ENCODE data around the gene PSMD1.

The PSMD1 gene

DNA sequence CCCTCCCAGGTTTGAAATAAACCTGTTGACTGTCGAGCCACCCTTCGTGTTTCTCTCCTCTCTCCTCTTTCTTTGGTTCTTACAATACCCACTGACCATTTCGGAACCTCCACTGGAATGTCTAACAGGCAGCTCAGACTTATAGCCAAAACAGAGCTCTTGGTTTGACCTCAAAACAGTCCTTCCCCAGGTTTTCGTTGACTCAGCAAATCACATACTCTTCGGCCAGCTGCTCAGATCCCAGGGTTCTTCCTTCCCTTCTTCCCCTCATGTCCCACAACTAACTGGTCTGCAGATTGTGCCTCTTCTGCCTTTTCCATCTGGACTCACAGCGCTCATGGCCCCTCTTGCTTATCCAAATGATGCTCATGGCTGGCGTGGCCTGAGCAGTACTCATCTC, 146.4 kb downstream of the PSMD1 start:
- Histone ChIP-seq H3K27me3 (no peaks in the 10 kb centered on the region), H3K27ac (no peak overlapping the region), H3K36me3 (peaks cover 0 to 15% (median under 1%) of the 10 kb centered on the region in 3 donors), H3K4me1 (peaks cover 0 to 27% (median 18%) of the 10 kb centered on the region in 4 donors), H3K4me3 (no peak overlapping the region), H3K9me3 (no peaks in the 10 kb centered on the region)
- intact Hi-C loops (cut with DNase I; ENCODE audit: low total_unique reads) = no loop called here
- TF ChIP-seq, protein P1, sequence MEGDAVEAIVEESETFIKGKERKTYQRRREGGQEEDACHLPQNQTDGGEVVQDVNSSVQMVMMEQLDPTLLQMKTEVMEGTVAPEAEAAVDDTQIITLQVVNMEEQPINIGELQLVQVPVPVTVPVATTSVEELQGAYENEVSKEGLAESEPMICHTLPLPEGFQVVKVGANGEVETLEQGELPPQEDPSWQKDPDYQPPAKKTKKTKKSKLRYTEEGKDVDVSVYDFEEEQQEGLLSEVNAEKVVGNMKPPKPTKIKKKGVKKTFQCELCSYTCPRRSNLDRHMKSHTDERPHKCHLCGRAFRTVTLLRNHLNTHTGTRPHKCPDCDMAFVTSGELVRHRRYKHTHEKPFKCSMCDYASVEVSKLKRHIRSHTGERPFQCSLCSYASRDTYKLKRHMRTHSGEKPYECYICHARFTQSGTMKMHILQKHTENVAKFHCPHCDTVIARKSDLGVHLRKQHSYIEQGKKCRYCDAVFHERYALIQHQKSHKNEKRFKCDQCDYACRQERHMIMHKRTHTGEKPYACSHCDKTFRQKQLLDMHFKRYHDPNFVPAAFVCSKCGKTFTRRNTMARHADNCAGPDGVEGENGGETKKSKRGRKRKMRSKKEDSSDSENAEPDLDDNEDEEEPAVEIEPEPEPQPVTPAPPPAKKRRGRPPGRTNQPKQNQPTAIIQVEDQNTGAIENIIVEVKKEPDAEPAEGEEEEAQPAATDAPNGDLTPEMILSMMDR (IDR thresholded peaks at IDR 0.05) = no peak
- DNase-seq = no peak

DNA sequence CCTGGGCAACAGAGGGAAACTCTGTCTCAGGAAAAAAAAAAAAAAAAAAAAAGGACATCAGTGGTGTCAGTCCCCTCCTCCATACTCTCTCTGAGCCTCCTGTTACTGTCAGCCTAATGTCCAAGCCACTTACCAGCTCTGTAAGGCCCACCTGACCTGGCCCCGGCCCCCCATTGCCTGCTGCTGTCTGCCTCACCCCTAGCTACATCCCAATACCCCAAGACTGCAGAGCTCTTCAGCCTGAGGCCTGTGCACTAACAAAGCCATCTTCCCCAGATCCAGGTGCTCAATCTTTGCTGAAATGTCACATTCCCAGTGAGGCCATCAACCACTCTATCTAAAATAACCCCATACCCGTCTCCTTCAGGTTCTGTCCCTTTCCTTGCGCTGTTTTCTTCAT, 147.5 kb downstream of the PSMD1 start:
- Histone ChIP-seq H3K36me3 (peaks cover 0 to 26% (median 11%) of the 10 kb centered on the region in 3 donors), H3K27me3 (no peaks in the 10 kb centered on the region), H3K27ac (no peak overlapping the region), H3K4me3 (no peak overlapping the region), H3K9me3 (no peaks in the 10 kb centered on the region), H3K4me1 (peaks cover 0 to 23% (median 16%) of the 10 kb centered on the region in 4 donors)
- TF ChIP-seq, protein P1 (IDR thresholded peaks at IDR 0.05) = no peak
- DNase-seq = peak in 1 of 2 donors; percentile 31
- intact Hi-C loops (cut with DNase I; ENCODE audit: low total_unique reads) = no loop called here

DNA sequence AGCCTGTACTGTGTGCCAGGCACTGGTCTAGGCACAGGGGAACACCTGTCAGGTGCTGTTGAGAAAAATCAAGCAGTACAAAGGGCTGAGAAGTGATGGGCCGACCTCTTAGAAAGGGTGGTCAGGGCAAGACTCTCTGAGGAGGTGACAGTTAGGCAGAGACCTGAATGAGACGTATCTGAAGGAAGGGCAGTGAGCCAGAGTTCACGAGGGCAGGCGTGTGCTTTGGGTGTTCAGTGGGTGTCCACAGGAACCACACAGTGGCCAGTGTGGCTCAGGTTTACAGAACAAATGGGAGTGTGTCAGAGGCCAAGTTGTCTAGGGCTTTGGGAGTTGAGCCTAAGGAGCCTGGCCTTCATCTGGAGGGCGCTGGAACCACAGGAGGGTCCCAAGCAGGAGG, 147.9 kb downstream of the PSMD1 start:
- DNase-seq = peak in 1 of 2 donors; percentile 29
- no peak overlapping the region for H3K27ac ChIP-seq
- H3K27me3 ChIP-seq = no peaks in the 10 kb centered on the region

DNA sequence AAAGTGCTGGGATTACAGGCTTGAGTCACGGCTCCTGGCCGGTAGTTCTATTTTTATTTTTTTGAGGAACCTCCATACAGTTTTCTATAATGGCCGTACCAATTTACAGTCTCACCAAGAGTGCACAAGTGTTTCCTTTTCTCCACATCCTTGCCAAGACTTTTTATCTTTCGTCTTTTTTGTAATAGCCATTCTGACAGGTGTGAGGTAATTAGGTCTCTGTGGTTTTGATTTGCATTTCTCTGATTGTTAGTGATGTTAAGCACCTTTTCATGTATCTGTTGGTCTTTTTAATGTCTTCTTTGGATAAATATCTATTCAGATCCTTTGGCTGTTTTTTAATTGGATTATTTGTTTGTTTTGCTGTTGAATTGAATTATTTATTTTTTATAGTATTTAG, 151.1 kb downstream of the PSMD1 start:
- H3K9me3 ChIP-seq = no peaks in the 10 kb centered on the region
- TF ChIP-seq, protein P1 (IDR thresholded peaks at IDR 0.05) = no peak
- H3K4me3 ChIP-seq = no peak overlapping the region
- DNase-seq = no peak
- intact Hi-C loops (cut with DNase I; ENCODE audit: low total_unique reads) = no loop called here
- no peak overlapping the region for H3K27ac ChIP-seq
- H3K36me3 ChIP-seq = peaks cover 0 to 38% (median 12%) of the 10 kb centered on the region in 3 donors
- peaks cover 0 to 19% (median 2%) of the 10 kb centered on the region in 4 donors for H3K4me1 ChIP-seq
- H3K27me3 ChIP-seq = no peaks in the 10 kb centered on the region

More for the DNA sequence above, 147.9 kb downstream of the PSMD1 start:
- Histone ChIP-seq H3K9me3 (no peaks in the 10 kb centered on the region), H3K4me3 (no peak overlapping the region), H3K4me1 (peaks cover 0 to 19% (median 12%) of the 10 kb centered on the region in 4 donors), H3K36me3 (peaks cover 0 to 30% (median 12%) of the 10 kb centered on the region in 3 donors)
- intact Hi-C loops (cut with DNase I; ENCODE audit: low total_unique reads) = no loop called here
- TF ChIP-seq, protein P1 (IDR thresholded peaks at IDR 0.05) = no peak

DNA sequence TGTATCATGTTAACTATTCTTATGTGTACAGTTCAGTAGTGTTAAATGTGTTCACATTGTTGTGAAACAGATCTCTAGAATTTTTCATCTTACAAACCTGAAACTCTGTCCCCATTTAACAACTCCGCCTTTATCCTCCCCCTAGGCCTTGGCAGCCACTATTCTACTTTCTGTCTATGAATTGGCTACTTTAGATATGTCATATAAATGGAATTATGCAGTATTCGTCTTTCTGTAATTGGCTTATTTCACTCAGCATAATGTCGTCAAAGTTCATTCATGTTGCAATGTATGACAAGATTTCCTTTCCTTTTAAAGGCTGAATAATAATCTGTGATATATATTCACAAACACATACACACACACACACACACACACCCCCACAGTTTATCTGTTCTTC, 154.1 kb downstream of the PSMD1 start:
- TF ChIP-seq, protein P1 (IDR thresholded peaks at IDR 0.05) = no peak
- no peak for DNase-seq
- Histone ChIP-seq H3K27ac (peak overlapping the region; percentile 43 to 47), H3K36me3 (peaks cover 9 to 57% (median 26%) of the 10 kb centered on the region in 3 donors), H3K4me3 (no peak overlapping the region), H3K4me1 (peaks cover 0 to 20% (median 2%) of the 10 kb centered on the region in 4 donors), H3K9me3 (no peaks in the 10 kb centered on the region), H3K27me3 (no peaks in the 10 kb centered on the region)
- intact Hi-C loops (cut with DNase I; ENCODE audit: low total_unique reads) = loop anchor here (5.0 kb wide), 1 partner anchor 103 kb away; no protein-coding TSS in a partner anchor
